HepG2 (cell line): ENCODE data around the gene CDK9. TPM values are rescaled to one million over a fixed set of nuclear protein-coding genes. Genes with fewer than 3 reads are reported as not detected.

Experiments used
- ATAC-seq: fragments of 200-7000 bp; cut with Tn5 transposase; 3 replicates; pipeline ENCODE4 v1.9.1; 2020; ENCODE audit warnings: mild to moderate bottlenecking, moderate library complexity
- BruUV-seq: library from RNA; stranded (reverse); fragments of 400-500 nt; replicated peaks from 2 replicates; lab custom pipeline; 2021; lab: Mats Ljungman, UMichigan
- CTCF ChIA-PET: fragments of 300-600 bp; formaldehyde crosslinking; extraction: SDS; loops from one replicate; lab custom pipeline; 2021; ENCODE audit warnings: low total read pairs, inconsistent platforms, low intra/inter-chr PET ratio; lab: Yijun Ruan, JAX
- POLR2A ChIA-PET: fragments of 350-600 bp; sonication (Branson Sonifier 250); formaldehyde crosslinking; loops from one replicate; lab custom pipeline; 2020; ENCODE audit warnings: antibody characterized with exemption, inconsistent platforms; lab: Yijun Ruan, JAX
- DNase-seq: peaks from one replicate; pipeline ENCODE4 v3.0.0-alpha.2; 2015; ENCODE audit warnings: low spot score
- FAIRE-seq: peaks from 3 replicates; lab custom pipeline; 2011; peaks lifted over from hg19 to GRCh38; lab: Jason Lieb, UNC
- H2AFZ ChIP-seq: one replicate; pipeline ENCODE4 v1.6.1; 2011; ENCODE audit warnings: low read length, inconsistent platforms
- H3K27ac ChIP-seq: fragments of 300-600 bp; 3 replicates; pipeline ENCODE4 v1.8.0; 2011; ENCODE audit warnings: mixed run types, mild to moderate bottlenecking, mixed read lengths, low read length, inconsistent platforms; ENCODE audit not compliant: insufficient read depth; ENCODE audit errors: extremely low read length
- H3K27me3 ChIP-seq, 2 experiments: fragments of 200-600 bp in 1 of 2; 2 replicates in 1 of 2; 3 replicates in 1 of 2; pipeline versions ENCODE4 v1.6.0 to v1.8.0; 2011; ENCODE audit warnings: low read length in 2 of 2, mild to moderate bottlenecking in 2 of 2, moderate library complexity in 2 of 2, inconsistent platforms in 1 of 2; ENCODE audit not compliant: insufficient read depth in 2 of 2, control insufficient read depth in 1 of 2
- H3K36me3 ChIP-seq, 2 experiments: fragments of 200-600 bp in 1 of 2; replicated peaks in 1 of 2; 2 replicates in 1 of 2; 3 replicates in 1 of 2; pipeline versions ENCODE4 v1.5.1 to v1.8.0; 2011; ENCODE audit warnings: low read length in 2 of 2, inconsistent platforms in 1 of 2; ENCODE audit not compliant: insufficient read depth in 2 of 2, control insufficient read depth in 1 of 2
- H3K4me1 ChIP-seq: 2 replicates; pipeline ENCODE4 v1.5.1; 2012; ENCODE audit warnings: low read length, inconsistent platforms; ENCODE audit not compliant: insufficient read depth
- H3K4me2 ChIP-seq: 2 replicates; pipeline ENCODE4 v1.6.0; 2011; ENCODE audit warnings: low read depth, low read length, inconsistent platforms
- H3K4me3 ChIP-seq, 3 experiments: fragments of 200-600 bp in 1 of 3; sonication (generic), shearing (Covaris generic) in 1 of 3; replicated peaks in 1 of 3; 2 replicates each; pipeline ENCODE4 v1.5.1; 2011 to 2016; ENCODE audit warnings: low read length in 3 of 3, inconsistent platforms in 2 of 3, low read depth in 2 of 3, mild to moderate bottlenecking in 2 of 3, control low read depth in 1 of 3, mixed read lengths in 1 of 3; ENCODE audit not compliant: insufficient read depth in 1 of 3
- H3K79me2 ChIP-seq: one replicate; pipeline ENCODE4 v1.6.1; 2011; ENCODE audit warnings: low read length, inconsistent platforms; ENCODE audit not compliant: insufficient read depth
- H3K9ac ChIP-seq: 2 replicates; pipeline ENCODE4 v1.6.0; 2011; ENCODE audit warnings: mild to moderate bottlenecking, low read depth, low read length, inconsistent platforms; ENCODE audit not compliant: insufficient read depth
- H3K9me3 ChIP-seq: 2 replicates; pipeline ENCODE4 v1.5.1; 2012; ENCODE audit warnings: mild to moderate bottlenecking, low read length
- H4K20me1 ChIP-seq: 2 replicates; pipeline ENCODE4 v1.6.0; 2011; ENCODE audit warnings: inconsistent platforms, mild to moderate bottlenecking, low read length, moderate library complexity; ENCODE audit not compliant: insufficient read depth
- AGO2 ChIP-seq: fragments of 200-400 bp; formaldehyde crosslinking; optimal IDR thresholded peaks from 2 replicates; pipeline ENCODE3; 2017; ENCODE audit warnings: mild to moderate bottlenecking, low read depth, low read length, moderate library complexity
- ARNT ChIP-seq: fragments of 450-650 bp; IDR thresholded peaks from 2 replicates; pipeline ENCODE4 v1.6.1; 2017
- ARNT2 ChIP-seq: sonication (generic); formaldehyde crosslinking; IDR thresholded peaks from 2 replicates; pipeline ENCODE4 v1.8.0; 2022; ENCODE audit warnings: mild to moderate bottlenecking, low read depth, missing genetic modification reagents, moderate library complexity
- BRD4 ChIP-seq: sonication (generic); formaldehyde crosslinking; IDR thresholded peaks from 2 replicates; pipeline ENCODE4 v1.4.0; 2020; ENCODE audit warnings: missing genetic modification reagents
- CC2D1A ChIP-seq: sonication (generic); formaldehyde crosslinking; IDR thresholded peaks from 2 replicates; pipeline ENCODE4 v1.8.1; 2023; ENCODE audit warnings: mild to moderate bottlenecking, missing genetic modification reagents
- JUND ChIP-seq: sonication (generic); formaldehyde crosslinking; IDR thresholded peaks from 2 replicates; pipeline ENCODE4 v1.8.0; 2022; ENCODE audit warnings: mild to moderate bottlenecking, missing genetic modification reagents
- KMT2B ChIP-seq: IDR thresholded peaks from 2 replicates; pipeline ENCODE4 v1.6.1; 2016; ENCODE audit warnings: missing genetic modification reagents, missing compliant biosample characterization
- MAX ChIP-seq: IDR thresholded peaks from 2 replicates; pipeline ENCODE4 v1.6.1; 2012; ENCODE audit warnings: inconsistent platforms
- MED1 ChIP-seq: sonication (generic); formaldehyde crosslinking; IDR thresholded peaks from 2 replicates; pipeline ENCODE4 v1.4.0; 2020; ENCODE audit warnings: missing genetic modification reagents
- NR2F6 ChIP-seq, 2 experiments: IDR thresholded peaks; 2 replicates each; pipeline ENCODE4 v1.6.1; 2016; ENCODE audit warnings: antibody characterized with exemption in 1 of 2, mild to moderate bottlenecking in 1 of 2
- PLRG1 ChIP-seq: fragments of 450-650 bp; conservative IDR thresholded peaks from 2 replicates; pipeline ENCODE4 v1.6.1; 2016
- POLR2A ChIP-seq, 2 experiments: IDR thresholded peaks; 2 replicates each; pipeline ENCODE4 v1.6.1; 2011; ENCODE audit warnings: low read depth in 2 of 2, low read length in 2 of 2, mild to moderate bottlenecking in 1 of 2, moderate library complexity in 1 of 2; ENCODE audit not compliant: insufficient read depth in 1 of 2
- POLR2G ChIP-seq: fragments of 200-400 bp; formaldehyde crosslinking; IDR thresholded peaks from 2 replicates; pipeline ENCODE4 v1.6.1; 2018; ENCODE audit warnings: mild to moderate bottlenecking, low read depth, low read length, moderate library complexity
- RNF2 ChIP-seq: fragments of 450-650 bp; conservative IDR thresholded peaks from 2 replicates; pipeline ENCODE4 v1.6.1; 2016; ENCODE audit warnings: low read depth
- SMAD3 ChIP-seq: sonication (generic); formaldehyde crosslinking; IDR thresholded peaks from 2 replicates; pipeline ENCODE4 v1.4.0; 2020; ENCODE audit warnings: missing genetic modification reagents
- SNRNP70 ChIP-seq: fragments of 200-400 bp; formaldehyde crosslinking; IDR thresholded peaks from 2 replicates; pipeline ENCODE4 v1.6.1; 2017; ENCODE audit warnings: mild to moderate bottlenecking, low read depth, low read length, moderate library complexity
- TBP ChIP-seq: sonication (generic); formaldehyde crosslinking; IDR thresholded peaks from 2 replicates; pipeline ENCODE4 v1.5.0; 2020; ENCODE audit warnings: missing genetic modification reagents
- ZBED4 ChIP-seq: sonication (generic); formaldehyde crosslinking; IDR thresholded peaks from 2 replicates; pipeline ENCODE4 v1.4.0; 2020; ENCODE audit warnings: missing genetic modification reagents, borderline replicate concordance
- ZNF562 ChIP-seq: sonication (generic); formaldehyde crosslinking; IDR thresholded peaks from 2 replicates; pipeline ENCODE4 v1.8.0; 2022; ENCODE audit warnings: missing genetic modification reagents, borderline replicate concordance
- ZNF703 ChIP-seq: sonication (generic); formaldehyde crosslinking; IDR thresholded peaks from 2 replicates; pipeline ENCODE4 v1.5.1; 2020; ENCODE audit warnings: missing genetic modification reagents, mild to moderate bottlenecking, moderate library complexity, borderline replicate concordance
- WGBS: methylation state at CpG from one replicate; pipeline ENCODE4 v1.1.6; 2017; ENCODE audit warnings: low lambda C conversion rate; 5-methylcytosine and 5-hydroxymethylcytosine counted together
- in situ Hi-C: cut with HindIII; loops from 2 replicates; pipeline ENCODE4 v1.10.0; 2017; ENCODE audit warnings: low pct_unique_long_range_greater_than_20kb; ENCODE audit not compliant: extremely low pct_ligation_motif_present
- intact Hi-C: fragments of 100-400 bp; cut with micrococcal nuclease; formaldehyde crosslinking; loops from one replicate; pipeline ENCODE4 v1.10.0; 2022; ENCODE audit not compliant: unreplicated experiment
- polyA plus RNA-seq, 8 experiments: library from polyadenylated mRNA; depleted of rRNA in 3 of 8; stranded (reverse) in 7 of 8; unstranded in 1 of 8; fragments of >200 nt; fragmentation: Illumina TruSeq in 4 of 8; extraction: Trizol in 4 of 8; gene quantifications; 2 replicates each; pipeline versions ENCODE4 v1.2.1 to v1.2.3, GENCODE V29; 2011 to 2016; ENCODE audit warnings: low read depth in 4 of 8, missing spikeins in 1 of 8, mixed read lengths in 1 of 8; ENCODE audit not compliant: insufficient read depth in 1 of 8
- total RNA-seq, 5 experiments: library from RNA; depleted of rRNA; stranded (reverse); fragments of >200 nt; fragmentation: Illumina TruSeq; extraction: Trizol; gene quantifications; 2 replicates each; pipeline ENCODE4 v1.2.3, GENCODE V29; 2016; ENCODE audit warnings: low read depth in 1 of 5

Gene CDK9
- total and polyA plus RNA-seq, 2 of the 13 experiments (the other 11 are each of a cell fraction or from before 2014, with no cell fraction given) = 16.8 to 21.5 TPM

GRCh38 chr9:127812936-127813675 is 27.3 kb downstream of the CDK9 start (continued):
- TF ChIP-seq ZBED4 (no peak), POLR2A (IDR thresholded peaks at IDR 0.05; ENCODE audit: insufficient read depth in 1 of 2, low read depth in 2 of 2, low read length in 2 of 2) (0 out of 4 replicates have a peak, but pooled peaks of 1 of the 2 experiments have one; percentile 15)

GRCh38 chr9:127813686-127814226 is 27.9 kb downstream of the CDK9 start:
- ATAC-seq = peak; percentile 39
- intact Hi-C loops (no loop called here), in situ Hi-C loops (no loop called here)
- Histone ChIP-seq H3K9ac (0 out of 2 replicates have a peak overlapping the region, but pooled peaks have one; percentile 22), H3K4me2 (no peak overlapping the region), H3K9me3 (no peaks in the 10 kb centered on the region), H3K27ac (peak overlapping the region; percentile 38), H3K36me3 (peaks cover 9 to 30% of the 10 kb centered on the region in 2 experiments; a peak in 3 of 5 replicates), H3K4me3 (no peak overlapping the region), H3K79me2 (no peaks in the 10 kb centered on the region), H4K20me1 (no peaks in the 10 kb centered on the region), H2AFZ (no peak overlapping the region), H3K4me1 (peaks cover 22% of the 10 kb centered on the region), H3K27me3 (no peaks in the 10 kb centered on the region)
- DNase-seq = peak; percentile 44
- no peak for FAIRE-seq
- CTCF ChIA-PET = no interaction called here
- 47% methylated on average over 6 of the region's 9 CpGs for WGBS
- BruUV-seq = no TSS peak
- POLR2A ChIA-PET = interaction anchor here (0.7 kb wide), 1 partner anchor 11 kb away, joined by 3 read pairs; no protein-coding TSS in a partner anchor
- TF ChIP-seq MED1 (CRISPR knock-in tag) (no peak), JUND (CRISPR knock-in tag) (no peak), CC2D1A (CRISPR knock-in tag) (no peak), PLRG1 (no peak), SMAD3 (CRISPR knock-in tag) (no peak), ZNF703 (CRISPR knock-in tag) (no peak), ZNF562 (CRISPR knock-in tag) (no peak), MAX (peak; percentile 85), ARNT2 (CRISPR knock-in tag) (no peak), RNF2 (no peak), ARNT (no peak), TBP (CRISPR knock-in tag) (no peak), NR2F6 (IDR thresholded peaks at IDR 0.05) (0 out of 2 replicates have a peak, but pooled peaks have one; percentile 33), NR2F6 (CRISPR knock-in tag; IDR thresholded peaks at IDR 0.05) (peak; percentile 17; the same call in 1 of the 2 replicates), KMT2B (no peak), SNRNP70 (no peak), AGO2 (peak; percentile 22), BRD4 (CRISPR knock-in tag) (no peak), POLR2G (peak; percentile 39; the same call in 1 of the 2 replicates)
